H9 (cell line): ENCODE results near the gene YBX3. TPM values are rescaled to one million over a fixed set of nuclear protein-coding genes. Genes with fewer than 3 reads are reported as not detected.

Source experiments
- DNase-seq: peaks from one replicate; pipeline ENCODE4 v3.0.0-alpha.2; 2017
- H2AFZ ChIP-seq: one replicate; pipeline ENCODE4 v1.6.1; 2013; ENCODE audit warnings: mild to moderate bottlenecking, low read length, control low read depth, moderate library complexity
- H2AK5ac ChIP-seq: 2 replicates; pipeline ENCODE4 v1.6.1; 2013; ENCODE audit warnings: low read length, control low read depth, mixed read lengths; ENCODE audit not compliant: insufficient read length
- H2BK120ac ChIP-seq: one replicate; pipeline ENCODE4 v1.6.1; 2013; ENCODE audit warnings: low read depth, mild to moderate bottlenecking, low read length, control low read depth, inconsistent platforms; ENCODE audit not compliant: poor library complexity, severe bottlenecking
- H2BK12ac ChIP-seq: 2 replicates; pipeline ENCODE4 v1.6.1; 2013; ENCODE audit warnings: low read length, control low read depth, mixed read lengths, low read depth; ENCODE audit not compliant: insufficient read length
- H2BK15ac ChIP-seq: 2 replicates; pipeline ENCODE4 v1.6.1; 2013; ENCODE audit warnings: low read depth, low read length, control low read depth
- H2BK20ac ChIP-seq: one replicate; pipeline ENCODE4 v1.6.1; 2013; ENCODE audit warnings: low read depth, mild to moderate bottlenecking, low read length, control low read depth, inconsistent platforms; ENCODE audit not compliant: poor library complexity, severe bottlenecking
- H2BK5ac ChIP-seq: 2 replicates; pipeline ENCODE4 v1.6.1; 2013; ENCODE audit warnings: low read length, control low read depth, mixed read lengths; ENCODE audit not compliant: insufficient read length
- H3K14ac ChIP-seq: 2 replicates; pipeline ENCODE4 v1.6.1; 2013; ENCODE audit warnings: low read length, control low read depth; ENCODE audit not compliant: insufficient read depth
- H3K18ac ChIP-seq: 2 replicates; pipeline ENCODE4 v1.6.1; 2013; ENCODE audit warnings: low read depth, mild to moderate bottlenecking, mixed read lengths, low read length, control low read depth; ENCODE audit not compliant: insufficient read length
- H3K23ac ChIP-seq: 2 replicates; pipeline ENCODE4 v1.6.1; 2013; ENCODE audit warnings: low read length, control low read depth, mixed read lengths, low read depth; ENCODE audit not compliant: insufficient read length
- H3K23me2 ChIP-seq: 2 replicates; pipeline ENCODE4 v1.6.1; 2013; ENCODE audit warnings: low read depth, mild to moderate bottlenecking, mixed read lengths, low read length, control low read depth; ENCODE audit not compliant: insufficient read length, poor library complexity, severe bottlenecking
- H3K27ac ChIP-seq: 2 replicates; pipeline ENCODE4 v1.5.1; 2013; ENCODE audit warnings: low read length, control low read depth, mixed read lengths, low read depth; ENCODE audit not compliant: insufficient read length
- H3K27me3 ChIP-seq: 2 replicates; pipeline ENCODE4 v1.6.1; 2013; ENCODE audit warnings: low read length, control low read depth, inconsistent platforms; ENCODE audit not compliant: insufficient read depth
- H3K4ac ChIP-seq: 2 replicates; pipeline ENCODE4 v1.6.1; 2013; ENCODE audit warnings: low read depth, mild to moderate bottlenecking, control low read depth, inconsistent platforms, low read length, moderate library complexity
- H3K4me1 ChIP-seq: 2 replicates; pipeline ENCODE4 v1.6.1; 2013; ENCODE audit warnings: low read length, control low read depth, inconsistent platforms; ENCODE audit not compliant: insufficient read depth
- H3K4me2 ChIP-seq: 2 replicates; pipeline ENCODE4 v1.6.1; 2013; ENCODE audit warnings: low read length, control low read depth, mixed read lengths; ENCODE audit not compliant: insufficient read length, insufficient read depth
- H3K56ac ChIP-seq: 2 replicates; pipeline ENCODE4 v1.6.1; 2013; ENCODE audit warnings: low read depth, mild to moderate bottlenecking, mixed read lengths, low read length, control low read depth; ENCODE audit not compliant: insufficient read length
- H3K79me1 ChIP-seq: 2 replicates; pipeline ENCODE4 v1.6.1; 2013; ENCODE audit warnings: low read depth, mild to moderate bottlenecking, moderate library complexity, low read length, control low read depth, inconsistent platforms; ENCODE audit not compliant: insufficient read depth, poor library complexity, severe bottlenecking
- H3K79me2 ChIP-seq: 2 replicates; pipeline ENCODE4 v1.6.1; 2013; ENCODE audit warnings: low read length, control low read depth, inconsistent platforms; ENCODE audit not compliant: insufficient read depth
- H3K9ac ChIP-seq: 2 replicates; pipeline ENCODE4 v1.6.1; 2013; ENCODE audit warnings: low read length, control low read depth, mixed read lengths; ENCODE audit not compliant: insufficient read length; ENCODE audit errors: extremely low read depth
- H3K9me3 ChIP-seq: one replicate; pipeline ENCODE4 v1.6.1; 2013; ENCODE audit warnings: low read depth, low read length, inconsistent platforms; ENCODE audit not compliant: control insufficient read depth
- H3T11ph ChIP-seq: one replicate; pipeline ENCODE4 v1.6.1; 2013; ENCODE audit warnings: mild to moderate bottlenecking, low read length, control low read depth, inconsistent platforms
- H4K20me1 ChIP-seq: one replicate; pipeline ENCODE4 v1.6.1; 2013; ENCODE audit not compliant: control insufficient read depth, insufficient read length, insufficient read depth
- H4K5ac ChIP-seq: 2 replicates; pipeline ENCODE4 v1.6.1; 2013; ENCODE audit warnings: low read depth, mild to moderate bottlenecking, mixed read lengths, low read length, control low read depth; ENCODE audit not compliant: insufficient read length
- H4K8ac ChIP-seq: replicated peaks from 2 replicates; pipeline ENCODE4 v1.6.1; 2013; ENCODE audit warnings: low read length, control low read depth, mixed read lengths, low read depth; ENCODE audit not compliant: insufficient read length
- H4K91ac ChIP-seq: 2 replicates; pipeline ENCODE4 v1.6.1; 2013; ENCODE audit warnings: low read depth, mild to moderate bottlenecking, moderate library complexity, mixed read lengths, low read length, control low read depth; ENCODE audit not compliant: insufficient read length
- H3K27ac Mint-ChIP-seq, 3 experiments: 2 replicates in 2 of 3; 3 replicates in 1 of 3; pipeline ENCODE4 v1.8.0; 2020 to 2021; ENCODE audit warnings: mixed read lengths in 3 of 3, mild to moderate bottlenecking in 1 of 3, moderate library complexity in 1 of 3
- H3K27me3 Mint-ChIP-seq: 2 replicates; pipeline ENCODE4 v1.8.0; 2021; ENCODE audit warnings: low read depth, mild to moderate bottlenecking, moderate library complexity, mixed read lengths
- H3K36me3 Mint-ChIP-seq, 3 experiments: 2 replicates in 2 of 3; 3 replicates in 1 of 3; pipeline ENCODE4 v1.8.0; 2020 to 2021; ENCODE audit warnings: low read depth in 3 of 3, mixed read lengths in 3 of 3; ENCODE audit not compliant: insufficient read depth in 1 of 3
- H3K4me1 Mint-ChIP-seq, 2 experiments: 2 replicates each; pipeline ENCODE4 v1.8.0; 2020; ENCODE audit warnings: mixed read lengths in 2 of 2
- H3K4me3 Mint-ChIP-seq, 2 experiments: 2 replicates in 1 of 2; 3 replicates in 1 of 2; pipeline ENCODE4 v1.8.0; 2020 to 2021; ENCODE audit warnings: mild to moderate bottlenecking in 2 of 2, mixed read lengths in 2 of 2, moderate library complexity in 1 of 2
- H3K9me3 Mint-ChIP-seq, 2 experiments: 2 replicates in 1 of 2; 3 replicates in 1 of 2; pipeline ENCODE4 v1.8.0; 2020; ENCODE audit warnings: mild to moderate bottlenecking in 2 of 2, mixed read lengths in 2 of 2, moderate library complexity in 1 of 2
- CTCF ChIP-seq: fragments of 200-600 bp; sonication (generic); conservative IDR thresholded peaks from 3 replicates; pipeline ENCODE4 v1.8.0; 2021; ENCODE audit warnings: antibody characterized with exemption, mild to moderate bottlenecking
- WGBS: extraction: QIAGEN DNeasy Blood & Tissue Kit; methylation state at CpG from one replicate; pipeline ENCODE4 v1.1.7; 2013; ENCODE audit warnings: missing lambda C conversion rate, low lambda C conversion rate, mixed read lengths; ENCODE audit not compliant: insufficient read length; ENCODE audit errors: extremely low coverage; 5-methylcytosine and 5-hydroxymethylcytosine counted together
- total RNA-seq: library from RNA; stranded (reverse); gene quantifications from 2 replicates; pipeline ENCODE4 v1.2.1, GENCODE V29; 2021

YBX3 gene
- total RNA-seq, 1 experiment from 2014 or later = 343 TPM

- no peak overlapping the region for H3K14ac ChIP-seq
- no peaks in the 10 kb centered on the region for H3K9me3 ChIP-seq
- no peak for DNase-seq
- Mint-ChIP-seq H3K4me1 (no peaks in the 10 kb centered on the region), H3K27ac (no peak overlapping the region), H3K4me3 (no peak overlapping the region), H3K36me3 (peaks cover 21 to 55% (median 51%) of the 10 kb centered on the region in 3 experiments; a peak in 6 of 7 replicates), H3K27me3 (no peaks in the 10 kb centered on the region), H3K9me3 (no peaks in the 10 kb centered on the region)
- no peaks in the 10 kb centered on the region for H3K79me1 ChIP-seq
- H3K4me1 ChIP-seq = no peaks in the 10 kb centered on the region
- no peak overlapping the region for H4K5ac ChIP-seq
- H3K18ac ChIP-seq = no peak overlapping the region
- H2BK15ac ChIP-seq = no peak overlapping the region
- no peak overlapping the region for H2BK20ac ChIP-seq
- H3K4ac ChIP-seq = no peak overlapping the region
- no peak overlapping the region for H3T11ph ChIP-seq
- no peak overlapping the region for H3K56ac ChIP-seq
- H4K91ac ChIP-seq = no peak overlapping the region
- no peak overlapping the region for H3K4me2 ChIP-seq
- H2BK12ac ChIP-seq = no peak overlapping the region
- H3K27ac ChIP-seq = no peak overlapping the region
- WGBS = no CpG with 5 or more reads among the region's 2 CpGs
- H3K23ac ChIP-seq = no peak overlapping the region
- no peak overlapping the region for H3K9ac ChIP-seq
- no peak overlapping the region for H2BK120ac ChIP-seq
- H2AFZ ChIP-seq = no peak overlapping the region
- TF ChIP-seq CTCF = no peak
- H2AK5ac ChIP-seq = no peak overlapping the region
- H3K79me2 ChIP-seq = no peaks in the 10 kb centered on the region
- no peaks in the 10 kb centered on the region for H4K20me1 ChIP-seq
- no peak overlapping the region for H4K8ac ChIP-seq
- no peak overlapping the region for H2BK5ac ChIP-seq
- no peaks in the 10 kb centered on the region for H3K27me3 ChIP-seq
- no peaks in the 10 kb centered on the region for H3K23me2 ChIP-seq
Observed at GRCh38 chr12:10697156-10697555, 26.0 kb downstream of the YBX3 start.
